ENCODE data around the gene BAD. TPM values are rescaled to one million over a fixed set of nuclear protein-coding genes. Genes with fewer than 3 reads are reported as not detected.
A peak's percentile ranks its signal among the peaks of the same experiment; 100 is the strongest.

The BAD gene
- total RNA-seq, 1 experiment from 2014 or later, result 34.7 TPM

GRCh38 chr11:64292460-64293254, 8.2 kb upstream of the BAD start:
- ChIA-PET CTCF (interaction anchor here (0.6 to 12.5 kb wide), 7 partner anchors 10 to 88 kb away, joined by 3 to 151 read pairs (median 3); partner anchors contain the start of genes ESRRA, PRDX5 and TRMT112), POLR2A (interaction anchor here (0.8 kb wide), 1 partner anchor 8 kb away, joined by 3 read pairs; no protein-coding TSS in a partner anchor)
- Mint-ChIP-seq H3K36me3 (no peaks in the 10 kb centered on the region), H3K4me1 (peaks cover 12% of the 10 kb centered on the region), H3K4me3 (peak overlapping the region; percentile 60), H3K27ac (no peak overlapping the region), H3K9me3 (no peaks in the 10 kb centered on the region), H3K27me3 (ENCODE audit: low read depth) (peaks cover 83% of the 10 kb centered on the region)
- DNase-seq (ENCODE audit: low spot score), result no peak
- TF ChIP-seq ATF6 (CRISPR knock-in tag; IDR thresholded peaks at IDR 0.05), result no peak
- TF ChIP-seq, protein P1, sequence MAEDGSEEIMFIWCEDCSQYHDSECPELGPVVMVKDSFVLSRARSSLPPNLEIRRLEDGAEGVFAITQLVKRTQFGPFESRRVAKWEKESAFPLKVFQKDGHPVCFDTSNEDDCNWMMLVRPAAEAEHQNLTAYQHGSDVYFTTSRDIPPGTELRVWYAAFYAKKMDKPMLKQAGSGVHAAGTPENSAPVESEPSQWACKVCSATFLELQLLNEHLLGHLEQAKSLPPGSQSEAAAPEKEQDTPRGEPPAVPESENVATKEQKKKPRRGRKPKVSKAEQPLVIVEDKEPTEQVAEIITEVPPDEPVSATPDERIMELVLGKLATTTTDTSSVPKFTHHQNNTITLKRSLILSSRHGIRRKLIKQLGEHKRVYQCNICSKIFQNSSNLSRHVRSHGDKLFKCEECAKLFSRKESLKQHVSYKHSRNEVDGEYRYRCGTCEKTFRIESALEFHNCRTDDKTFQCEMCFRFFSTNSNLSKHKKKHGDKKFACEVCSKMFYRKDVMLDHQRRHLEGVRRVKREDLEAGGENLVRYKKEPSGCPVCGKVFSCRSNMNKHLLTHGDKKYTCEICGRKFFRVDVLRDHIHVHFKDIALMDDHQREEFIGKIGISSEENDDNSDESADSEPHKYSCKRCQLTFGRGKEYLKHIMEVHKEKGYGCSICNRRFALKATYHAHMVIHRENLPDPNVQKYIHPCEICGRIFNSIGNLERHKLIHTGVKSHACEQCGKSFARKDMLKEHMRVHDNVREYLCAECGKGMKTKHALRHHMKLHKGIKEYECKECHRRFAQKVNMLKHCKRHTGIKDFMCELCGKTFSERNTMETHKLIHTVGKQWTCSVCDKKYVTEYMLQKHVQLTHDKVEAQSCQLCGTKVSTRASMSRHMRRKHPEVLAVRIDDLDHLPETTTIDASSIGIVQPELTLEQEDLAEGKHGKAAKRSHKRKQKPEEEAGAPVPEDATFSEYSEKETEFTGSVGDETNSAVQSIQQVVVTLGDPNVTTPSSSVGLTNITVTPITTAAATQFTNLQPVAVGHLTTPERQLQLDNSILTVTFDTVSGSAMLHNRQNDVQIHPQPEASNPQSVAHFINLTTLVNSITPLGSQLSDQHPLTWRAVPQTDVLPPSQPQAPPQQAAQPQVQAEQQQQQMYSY (CRISPR knock-in tag; IDR thresholded peaks at IDR 0.05), result peak; percentile 57
- TF ChIP-seq MYBL2 (CRISPR knock-in tag; IDR thresholded peaks at IDR 0.05), result no peak
- no peak for TF ChIP-seq CTCF (IDR thresholded peaks at IDR 0.05)
- no peak for TF ChIP-seq NFE2L1 (CRISPR knock-in tag; IDR thresholded peaks at IDR 0.05)
- no peak for TF ChIP-seq FOXJ3 (CRISPR knock-in tag; IDR thresholded peaks at IDR 0.05; ENCODE audit: borderline replicate concordance)
- peak; percentile 27 for ATAC-seq

DNA sequence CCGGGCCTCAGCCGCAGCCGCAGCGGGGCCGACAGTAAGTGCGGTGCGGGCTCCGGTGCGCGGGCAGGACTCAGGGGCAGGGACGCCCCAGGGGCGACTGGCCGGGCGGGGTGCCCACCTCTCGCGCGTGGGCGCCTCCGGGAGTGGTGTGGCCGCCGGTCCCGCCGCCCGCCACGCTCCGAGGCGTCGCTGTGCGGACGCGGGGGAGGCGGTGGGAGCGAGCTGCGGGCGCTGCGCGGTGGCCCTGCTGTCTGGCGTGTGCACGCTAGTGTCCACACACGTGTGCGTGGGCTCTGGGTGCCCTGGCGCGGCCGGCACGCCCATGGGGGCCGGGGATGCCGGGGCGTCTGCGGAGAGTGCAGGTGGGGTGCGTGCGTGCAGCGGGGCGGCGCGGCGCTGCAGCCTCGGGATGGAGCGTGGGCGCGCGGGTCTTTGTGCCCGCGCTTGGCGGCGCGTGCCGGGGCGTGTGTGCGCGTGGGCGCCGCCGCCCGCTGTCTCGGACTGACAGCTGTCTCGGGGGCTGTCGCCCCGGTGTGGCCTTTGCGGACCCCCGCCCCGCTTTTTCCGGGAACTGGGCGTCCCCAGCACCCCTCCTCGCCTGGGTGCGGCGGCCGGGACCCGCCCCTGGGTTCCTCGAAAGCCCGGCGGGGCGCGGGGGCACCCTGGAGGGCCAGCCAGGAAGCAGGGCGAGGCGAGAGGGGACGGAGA, 7.4 kb upstream of the BAD start:
- ATAC-seq (no peak), DNase-seq (ENCODE audit: low spot score) (no peak)
- H3K9me3 Mint-ChIP-seq, result no peaks in the 10 kb centered on the region
- H3K36me3 Mint-ChIP-seq, result no peaks in the 10 kb centered on the region
- TF ChIP-seq ZNF263 (CRISPR knock-in tag; IDR thresholded peaks at IDR 0.05; ENCODE audit: low read depth), result no peak
- TF ChIP-seq PRRX2 (CRISPR knock-in tag; IDR thresholded peaks at IDR 0.05), result no peak
- TF ChIP-seq IRF1 (CRISPR knock-in tag; IDR thresholded peaks at IDR 0.05), result no peak
- TF ChIP-seq HMGA2 (CRISPR knock-in tag; IDR thresholded peaks at IDR 0.05), result no peak
- ChIA-PET CTCF (interaction anchor here (0.6 to 12.5 kb wide), 6 partner anchors 11 to 87 kb away, joined by 3 to 151 read pairs (median 3); partner anchors contain the start of gene ESRRA), POLR2A (no interaction called here)
- peak overlapping the region; percentile 60 for H3K4me3 Mint-ChIP-seq
- peaks cover 8% of the 10 kb centered on the region for H3K4me1 Mint-ChIP-seq
- H3K27me3 Mint-ChIP-seq (ENCODE audit: low read depth), result peaks cover 75% of the 10 kb centered on the region
- H3K27ac Mint-ChIP-seq, result no peak overlapping the region

- H3K27me3 Mint-ChIP-seq (ENCODE audit: low read depth), result peaks cover 71% of the 10 kb centered on the region
- H3K4me1 Mint-ChIP-seq, result peaks cover 10% of the 10 kb centered on the region
- no peak within 1 kb of the TSS for H3K27ac Mint-ChIP-seq
- no peaks in the 10 kb centered on the region for H3K9me3 Mint-ChIP-seq
- POLR2A ChIA-PET, result no interaction called here
- ATAC-seq, result peak; percentile 50
- no peak for TF ChIP-seq EMX1 (CRISPR knock-in tag; IDR thresholded peaks at IDR 0.05)
- TF ChIP-seq, protein P1 (CRISPR knock-in tag; IDR thresholded peaks at IDR 0.05), result peak; percentile 59
- no peaks in the 10 kb centered on the region for H3K36me3 Mint-ChIP-seq
- no peak for DNase-seq (ENCODE audit: low spot score)
- peak within 1 kb of the TSS; percentile 66 for H3K4me3 Mint-ChIP-seq
- CTCF ChIA-PET, result interaction anchor here (1.0 to 12.5 kb wide), 3 partner anchors 12 to 64 kb away, joined by 3 to 151 read pairs (median 4); partner anchors contain the start of gene ESRRA
Measured at GRCh38 chr11:64291262-64291751, 6.8 kb upstream of the BAD start, which contains the start of gene KCNK4. Gene KCNK4, plus strand, starts transcription at chr11:64291302. Its CDS starts 1,717 bp downstream, at chr11:64293019.
